Adipocyte (in vitro differentiated cells): ENCODE measurements around the gene GNG7.

ENCODE experiments used
- DNase-seq: peaks from one replicate; pipeline ENCODE4 v3.0.0-alpha.2; 2015; ENCODE audit warnings: low read depth
- H3K27me3 ChIP-seq: replicated peaks from 2 replicates; pipeline ENCODE4 v1.7.0; 2013; ENCODE audit warnings: mild to moderate bottlenecking, low read length, moderate library complexity; ENCODE audit not compliant: control insufficient read depth, insufficient read depth
- H3K36me3 ChIP-seq: 2 replicates; pipeline ENCODE4 v1.7.0; 2013; ENCODE audit warnings: low read length, mild to moderate bottlenecking, moderate library complexity; ENCODE audit not compliant: control insufficient read depth, insufficient read depth, severe bottlenecking
- H3K4me1 ChIP-seq: 2 replicates; pipeline ENCODE4 v1.7.0; 2013; ENCODE audit warnings: mild to moderate bottlenecking, low read length, moderate library complexity; ENCODE audit not compliant: control insufficient read depth, insufficient read depth
- H3K4me3 ChIP-seq: 2 replicates; pipeline ENCODE4 v1.7.0; 2013; ENCODE audit warnings: mild to moderate bottlenecking, low read length, moderate library complexity
- H3K9ac ChIP-seq: 2 replicates; pipeline ENCODE4 v1.7.0; 2013; ENCODE audit warnings: mild to moderate bottlenecking, low read length, moderate library complexity
- H3K9me3 ChIP-seq: 2 replicates; pipeline ENCODE4 v1.7.0; 2013; ENCODE audit warnings: mild to moderate bottlenecking, low read length, moderate library complexity; ENCODE audit not compliant: control insufficient read depth

Gene GNG7

GRCh38 chr19:2702170-2703076, at the start of gene GNG7:
TSS of gene GNG7 (minus strand) at chr19:2702694. CDS start at chr19:2520688, 182,006 bp downstream.
- Histone ChIP-seq H3K27me3 (peaks cover 36% of the 10 kb centered on the region), H3K9ac (no peak within 1 kb of the TSS), H3K9me3 (no peaks in the 10 kb centered on the region), H3K4me3 (no peak within 1 kb of the TSS), H3K4me1 (no peaks in the 10 kb centered on the region), H3K36me3 (no peaks in the 10 kb centered on the region)
- DNase-seq = peak; percentile 91

DNA sequence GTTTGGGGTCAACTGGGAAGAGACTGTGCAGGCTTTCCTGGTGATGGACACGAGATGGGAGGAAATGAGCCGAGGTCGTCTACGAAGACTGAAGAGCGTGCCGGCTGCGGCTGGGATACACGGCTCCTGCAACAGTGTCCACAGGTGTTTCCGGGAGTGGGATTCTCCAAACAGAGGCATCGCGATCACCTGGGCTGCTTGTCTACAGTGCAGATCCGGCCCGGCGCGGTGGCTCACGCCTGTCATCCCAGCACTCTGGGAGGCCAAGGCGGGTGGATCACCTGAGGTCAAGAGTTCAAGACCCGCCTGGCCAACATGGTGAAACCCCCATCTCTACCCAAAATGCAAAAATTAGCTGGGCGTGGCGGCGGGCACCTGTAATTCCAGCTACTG, 48.9 kb upstream of the GNG7 start:
- no peak overlapping the region for H3K4me3 ChIP-seq
- no peak for DNase-seq

GRCh38 chr19:2750808-2751437, 48.4 kb upstream of the GNG7 start:
- H3K4me1 ChIP-seq = no peaks in the 10 kb centered on the region
- no peak for DNase-seq
- no peak overlapping the region for H3K4me3 ChIP-seq
- no peaks in the 10 kb centered on the region for H3K9me3 ChIP-seq
- H3K9ac ChIP-seq = no peak overlapping the region
- H3K27me3 ChIP-seq = peaks cover 5% of the 10 kb centered on the region
- H3K36me3 ChIP-seq = peaks cover 25% of the 10 kb centered on the region

More for the DNA sequence above, 48.9 kb upstream of the GNG7 start:
- Histone ChIP-seq H3K4me1 (no peaks in the 10 kb centered on the region), H3K9me3 (no peaks in the 10 kb centered on the region), H3K27me3 (peaks cover 5% of the 10 kb centered on the region), H3K36me3 (peaks cover 30% of the 10 kb centered on the region), H3K9ac (no peak overlapping the region)

GRCh38 chr19:2747349-2747748, 44.9 kb upstream of the GNG7 start:
- H3K9ac ChIP-seq = no peak overlapping the region
- peaks cover 12% of the 10 kb centered on the region for H3K27me3 ChIP-seq
- H3K4me3 ChIP-seq = no peak overlapping the region

DNA sequence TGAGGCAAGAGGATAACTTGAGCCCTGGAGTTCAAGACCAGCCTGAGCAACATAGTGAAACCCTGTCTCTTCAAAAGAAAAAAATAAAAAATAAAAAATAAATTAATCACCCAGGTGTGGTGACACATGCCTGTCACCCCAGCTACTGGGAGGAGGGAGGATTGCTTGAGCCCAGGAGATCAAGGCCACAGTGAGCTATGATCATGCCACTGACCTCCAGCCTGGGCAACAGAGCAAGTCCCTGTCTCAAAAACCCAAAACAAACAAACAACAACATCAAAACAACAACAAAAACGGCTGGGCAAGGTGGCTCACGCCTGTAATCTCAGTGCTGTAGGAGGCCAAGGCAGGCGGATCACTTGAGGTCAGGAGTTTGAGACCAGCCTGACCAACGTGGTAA, 41.6 kb upstream of the GNG7 start:
- Histone ChIP-seq H3K27me3 (peaks cover 17% of the 10 kb centered on the region), H3K4me1 (peaks cover 4% of the 10 kb centered on the region), H3K4me3 (no peak overlapping the region), H3K9me3 (no peaks in the 10 kb centered on the region), H3K36me3 (no peaks in the 10 kb centered on the region), H3K9ac (no peak overlapping the region)
- no peak for DNase-seq

More at GRCh38 chr19:2747349-2747748, 44.9 kb upstream of the GNG7 start:
- DNase-seq = no peak
- no peaks in the 10 kb centered on the region for H3K9me3 ChIP-seq
- no peaks in the 10 kb centered on the region for H3K36me3 ChIP-seq
- no peaks in the 10 kb centered on the region for H3K4me1 ChIP-seq

GRCh38 chr19:2743099-2743498, 40.6 kb upstream of the GNG7 start:
- Histone ChIP-seq H3K9me3 (no peaks in the 10 kb centered on the region), H3K4me1 (peaks cover 10% of the 10 kb centered on the region), H3K36me3 (no peaks in the 10 kb centered on the region), H3K4me3 (no peak overlapping the region), H3K9ac (no peak overlapping the region), H3K27me3 (peaks cover 15% of the 10 kb centered on the region)
- DNase-seq = no peak

DNA sequence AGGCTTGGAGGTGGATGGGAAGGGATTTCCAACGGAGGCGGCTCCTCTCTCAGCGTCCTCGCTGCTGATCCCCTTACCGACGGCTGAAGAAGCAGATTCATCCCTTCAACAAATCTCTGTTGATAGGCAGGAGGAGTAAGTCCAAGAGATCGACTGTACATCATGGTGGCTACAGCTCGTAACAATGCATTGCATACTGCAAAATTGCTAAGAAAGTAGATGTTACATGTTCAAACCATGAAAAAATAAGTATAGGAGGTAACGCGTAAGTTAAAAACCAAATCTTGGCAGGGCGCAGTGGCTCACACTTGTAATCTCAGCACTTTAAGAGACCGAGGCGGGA, 37.8 kb upstream of the GNG7 start:
- H3K27me3 ChIP-seq = peaks cover 12% of the 10 kb centered on the region
- H3K36me3 ChIP-seq = peaks cover 16% of the 10 kb centered on the region
- no peaks in the 10 kb centered on the region for H3K9me3 ChIP-seq
- H3K4me3 ChIP-seq = no peak overlapping the region
- no peak overlapping the region for H3K9ac ChIP-seq
- DNase-seq = no peak
- H3K4me1 ChIP-seq = peaks cover 10% of the 10 kb centered on the region

GRCh38 chr19:2739602-2740313, 37.3 kb upstream of the GNG7 start, which contains the start of gene SLC39A3:
TSS of gene SLC39A3 (minus strand) at chr19:2740017. CDS start at chr19:2737257, 2,760 bp downstream.
- Histone ChIP-seq H3K36me3 (peaks cover 20% of the 10 kb centered on the region), H3K4me1 (peaks cover 10% of the 10 kb centered on the region), H3K9ac (peak within 1 kb of the TSS; percentile 95), H3K9me3 (no peaks in the 10 kb centered on the region), H3K27me3 (peaks cover 12% of the 10 kb centered on the region), H3K4me3 (peak within 1 kb of the TSS; percentile 97)
- peak; percentile 99 for DNase-seq

- Histone ChIP-seq H3K27me3 (peaks cover 5% of the 10 kb centered on the region), H3K9ac (no peak overlapping the region), H3K4me3 (no peak overlapping the region), H3K9me3 (no peaks in the 10 kb centered on the region), H3K4me1 (peaks cover 19% of the 10 kb centered on the region), H3K36me3 (peaks cover 20% of the 10 kb centered on the region)
- no peak for DNase-seq
Measured at GRCh38 chr19:2736550-2737190, 34.2 kb upstream of the GNG7 start.

- H3K4me1 ChIP-seq = peaks cover 19% of the 10 kb centered on the region
- DNase-seq = no peak
- no peaks in the 10 kb centered on the region for H3K27me3 ChIP-seq
- H3K9ac ChIP-seq = no peak overlapping the region
- no peak overlapping the region for H3K4me3 ChIP-seq
- peaks cover 20% of the 10 kb centered on the region for H3K36me3 ChIP-seq
- no peaks in the 10 kb centered on the region for H3K9me3 ChIP-seq
Measured at GRCh38 chr19:2735374-2735773, 32.9 kb upstream of the GNG7 start.
